Breast epithelium (tissue), 3 donors: ENCODE measurements around the gene ABTB2.

Experiments used
- CTCF ChIP-seq, 3 donors: fragments of 450-650 bp; IDR thresholded peaks; one replicate each; pipeline ENCODE4 v1.5.1; 2016 to 2017; ENCODE audit warnings: antibody characterized with exemption in 3 of 3, mild to moderate bottlenecking in 3 of 3, moderate library complexity in 3 of 3
- POLR2AphosphoS5 ChIP-seq, 3 donors: sonication (generic); formaldehyde crosslinking; IDR thresholded peaks; one replicate each; pipeline ENCODE4 v1.6.1; 2017; ENCODE audit warnings: antibody characterized with exemption in 3 of 3

- no peak for TF ChIP-seq CTCF (IDR thresholded peaks at IDR 0.05)
- TF ChIP-seq POLR2AphosphoS5 (IDR thresholded peaks at IDR 0.05) = no peak
Observed at GRCh38 chr11:34149274-34149673, 208.5 kb downstream of the ABTB2 start.
